ENCODE measurements around the gene RNF224. TPM values are rescaled to one million over a fixed set of nuclear protein-coding genes. Genes with fewer than 3 reads are reported as not detected.

Gene RNF224
- total RNA-seq, 1 experiment from 2014 or later = 3.9 TPM

DNA sequence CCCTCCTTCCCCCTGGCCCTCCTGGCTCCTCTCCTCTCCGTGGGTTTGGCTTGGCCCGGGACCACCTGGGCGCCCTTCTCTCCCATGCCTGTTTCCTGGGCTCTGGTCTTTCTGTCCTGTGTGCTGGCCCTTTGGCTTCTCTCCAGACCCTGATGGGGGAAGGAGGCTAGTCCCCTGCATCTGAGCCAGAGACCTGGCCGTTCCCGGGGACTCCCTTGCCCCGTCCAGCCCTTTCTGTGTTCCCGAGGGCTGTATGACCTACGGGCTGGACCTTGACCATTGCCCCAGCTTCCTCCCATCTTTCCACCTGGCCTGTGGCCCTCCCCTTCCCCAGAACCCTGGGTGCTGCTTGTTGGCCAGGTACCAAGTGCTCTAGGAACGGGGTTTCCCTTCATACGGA lies 36.2 kb downstream of the RNF224 start:
- Histone ChIP-seq H3K27me3 (ENCODE audit: insufficient read depth, low read depth) (no peaks in the 10 kb centered on the region), H3K4me2 (no peak overlapping the region), H2AFZ (no peak overlapping the region), H3K4me3 (no peak overlapping the region), H3F3A (ENCODE audit: insufficient read depth, low read depth) (peaks cover 17% of the 10 kb centered on the region), H3K79me2 (ENCODE audit: low read depth) (no peaks in the 10 kb centered on the region), H3K27ac (no peak overlapping the region), H4K20me1 (ENCODE audit: insufficient read depth) (no peaks in the 10 kb centered on the region; the same call in 1 of the 2 replicates), H3K9me3 (ENCODE audit: insufficient read depth, low read depth) (no peaks in the 10 kb centered on the region), H3K4me1 (replicated peaks; ENCODE audit: insufficient read depth) (no peaks in the 10 kb centered on the region), H3K9me2 (ENCODE audit: insufficient read depth) (no peaks in the 10 kb centered on the region), H3K36me3 (ENCODE audit: low read depth) (no peaks in the 10 kb centered on the region)
- ChIA-PET POLR2A (ENCODE audit: unreplicated experiment) (no interaction called here), CTCF (no interaction called here)
- TF ChIP-seq EZH2 (IDR thresholded peaks at IDR 0.05; ENCODE audit: low read depth) = no peak
- TF ChIP-seq, protein P1, sequence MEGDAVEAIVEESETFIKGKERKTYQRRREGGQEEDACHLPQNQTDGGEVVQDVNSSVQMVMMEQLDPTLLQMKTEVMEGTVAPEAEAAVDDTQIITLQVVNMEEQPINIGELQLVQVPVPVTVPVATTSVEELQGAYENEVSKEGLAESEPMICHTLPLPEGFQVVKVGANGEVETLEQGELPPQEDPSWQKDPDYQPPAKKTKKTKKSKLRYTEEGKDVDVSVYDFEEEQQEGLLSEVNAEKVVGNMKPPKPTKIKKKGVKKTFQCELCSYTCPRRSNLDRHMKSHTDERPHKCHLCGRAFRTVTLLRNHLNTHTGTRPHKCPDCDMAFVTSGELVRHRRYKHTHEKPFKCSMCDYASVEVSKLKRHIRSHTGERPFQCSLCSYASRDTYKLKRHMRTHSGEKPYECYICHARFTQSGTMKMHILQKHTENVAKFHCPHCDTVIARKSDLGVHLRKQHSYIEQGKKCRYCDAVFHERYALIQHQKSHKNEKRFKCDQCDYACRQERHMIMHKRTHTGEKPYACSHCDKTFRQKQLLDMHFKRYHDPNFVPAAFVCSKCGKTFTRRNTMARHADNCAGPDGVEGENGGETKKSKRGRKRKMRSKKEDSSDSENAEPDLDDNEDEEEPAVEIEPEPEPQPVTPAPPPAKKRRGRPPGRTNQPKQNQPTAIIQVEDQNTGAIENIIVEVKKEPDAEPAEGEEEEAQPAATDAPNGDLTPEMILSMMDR (conservative IDR thresholded peaks at IDR 0.05) = no peak
- intact Hi-C loops (cut with micrococcal nuclease; ENCODE audit: unreplicated experiment) = no loop called here
- DNase-seq = no peak
- no TSS peak for BruUV-seq (replicated peaks)

DNA sequence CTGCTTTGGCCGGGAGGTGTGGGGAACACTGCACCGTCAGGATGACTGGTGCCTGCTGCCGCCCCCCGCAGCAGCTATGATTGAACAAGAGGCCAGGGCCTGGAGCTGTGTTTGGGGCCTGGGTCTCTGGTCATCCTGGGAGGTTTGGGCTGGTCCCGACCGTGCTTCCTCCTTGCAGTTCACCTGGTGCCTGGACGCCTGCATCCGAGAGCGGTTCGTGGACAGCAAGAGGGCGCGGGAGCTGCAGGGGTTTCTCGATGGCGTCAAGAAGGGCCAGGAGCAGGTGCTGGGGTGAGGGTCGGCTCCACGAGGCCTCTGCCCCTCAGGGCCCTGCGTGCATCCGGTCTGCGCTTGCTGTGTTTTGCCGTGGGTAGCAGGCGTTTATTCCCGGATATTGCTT lies 36.8 kb downstream of the RNF224 start:
- no peaks in the 10 kb centered on the region; the same call in 1 of the 2 replicates for H4K20me1 ChIP-seq (ENCODE audit: insufficient read depth)
- no TSS peak for BruUV-seq (replicated peaks)

DNA sequence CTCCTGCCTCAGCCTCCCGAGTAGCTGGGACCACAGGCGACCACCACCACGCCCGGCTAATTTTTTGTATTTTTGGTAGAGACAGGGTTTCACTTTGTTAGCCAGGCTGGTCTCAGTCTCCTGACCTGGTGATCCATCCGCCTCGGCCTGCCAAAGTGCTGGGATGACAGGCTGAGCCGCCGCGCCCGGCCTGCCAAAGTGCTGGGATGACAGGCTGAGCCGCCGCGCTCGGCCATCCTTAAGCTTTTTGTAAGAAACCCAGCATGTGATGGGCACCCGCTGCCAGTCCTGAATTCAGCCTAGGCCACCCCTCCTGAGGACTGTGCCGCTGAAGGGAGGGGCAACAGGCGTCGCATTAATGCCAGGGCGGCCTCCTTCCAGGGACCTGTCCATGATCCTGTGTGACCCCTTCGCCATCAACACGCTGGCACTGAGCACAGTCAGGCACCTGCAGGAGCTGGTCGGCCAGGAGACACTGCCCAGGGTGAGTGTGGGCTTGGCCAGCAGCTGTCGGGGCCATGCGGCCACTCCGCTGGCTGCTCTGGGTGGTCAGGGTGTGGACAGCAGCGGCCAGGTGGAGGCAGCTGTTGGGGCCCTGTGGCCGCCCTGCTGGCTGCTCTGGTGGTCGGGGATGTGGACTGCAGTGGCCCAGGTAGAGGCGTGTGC lies 38.3 kb downstream of the RNF224 start:
- no peaks in the 10 kb centered on the region for H3K9me3 ChIP-seq (ENCODE audit: insufficient read depth, low read depth)
- H3F3A ChIP-seq (ENCODE audit: insufficient read depth, low read depth) = peaks cover 6% of the 10 kb centered on the region
- H3K27me3 ChIP-seq (ENCODE audit: insufficient read depth, low read depth) = no peaks in the 10 kb centered on the region
- no TSS peak for BruUV-seq (replicated peaks)
- intact Hi-C loops (cut with micrococcal nuclease; ENCODE audit: unreplicated experiment) = no loop called here
- H4K20me1 ChIP-seq (ENCODE audit: insufficient read depth) = peaks cover 6% of the 10 kb centered on the region
- H3K36me3 ChIP-seq (ENCODE audit: low read depth) = no peaks in the 10 kb centered on the region
- no peak overlapping the region for H3K4me2 ChIP-seq
- H3K4me3 ChIP-seq = no peak overlapping the region
- H3K27ac ChIP-seq = no peak overlapping the region
- TF ChIP-seq, protein P1 (conservative IDR thresholded peaks at IDR 0.05) = no peak
- no peak for TF ChIP-seq EZH2 (IDR thresholded peaks at IDR 0.05; ENCODE audit: low read depth)
- POLR2A ChIA-PET (ENCODE audit: unreplicated experiment) = no interaction called here
- CTCF ChIA-PET = interaction anchor here (0.7 kb wide), 1 partner anchor 194 kb away, joined by 3 read pairs; no protein-coding TSS in a partner anchor
- no peaks in the 10 kb centered on the region for H3K9me2 ChIP-seq (ENCODE audit: insufficient read depth)
- H3K79me2 ChIP-seq (ENCODE audit: low read depth) = no peaks in the 10 kb centered on the region
- no peak overlapping the region for H2AFZ ChIP-seq
- no peak for DNase-seq
- no peaks in the 10 kb centered on the region for H3K4me1 ChIP-seq (replicated peaks; ENCODE audit: insufficient read depth)

More for the DNA sequence above, 36.8 kb downstream of the RNF224 start:
- no peak overlapping the region for H3K4me2 ChIP-seq
- POLR2A ChIA-PET (ENCODE audit: unreplicated experiment) = no interaction called here
- H3K4me1 ChIP-seq (replicated peaks; ENCODE audit: insufficient read depth) = no peaks in the 10 kb centered on the region
- no peaks in the 10 kb centered on the region for H3K9me3 ChIP-seq (ENCODE audit: insufficient read depth, low read depth)
- H3K9me2 ChIP-seq (ENCODE audit: insufficient read depth) = no peaks in the 10 kb centered on the region
- peaks cover 13% of the 10 kb centered on the region for H3F3A ChIP-seq (ENCODE audit: insufficient read depth, low read depth)
- CTCF ChIA-PET = no interaction called here
- DNase-seq = no peak
- intact Hi-C loops (cut with micrococcal nuclease; ENCODE audit: unreplicated experiment) = no loop called here
- no peak overlapping the region for H2AFZ ChIP-seq
- H3K27me3 ChIP-seq (ENCODE audit: insufficient read depth, low read depth) = no peaks in the 10 kb centered on the region
- no peaks in the 10 kb centered on the region for H3K79me2 ChIP-seq (ENCODE audit: low read depth)
- no peak overlapping the region for H3K4me3 ChIP-seq
- no peaks in the 10 kb centered on the region for H3K36me3 ChIP-seq (ENCODE audit: low read depth)
- H3K27ac ChIP-seq = no peak overlapping the region
- TF ChIP-seq EZH2 (IDR thresholded peaks at IDR 0.05; ENCODE audit: low read depth) = no peak
- TF ChIP-seq, protein P1 (conservative IDR thresholded peaks at IDR 0.05) = no peak

Measured in PC-9 (cell line).